ENCODE results near the gene KCMF1.

Gene KCMF1

GRCh38 chr2:85032621-85033020 lies 61.7 kb downstream of the KCMF1 start:
- DNase-seq, result no peak

DNA sequence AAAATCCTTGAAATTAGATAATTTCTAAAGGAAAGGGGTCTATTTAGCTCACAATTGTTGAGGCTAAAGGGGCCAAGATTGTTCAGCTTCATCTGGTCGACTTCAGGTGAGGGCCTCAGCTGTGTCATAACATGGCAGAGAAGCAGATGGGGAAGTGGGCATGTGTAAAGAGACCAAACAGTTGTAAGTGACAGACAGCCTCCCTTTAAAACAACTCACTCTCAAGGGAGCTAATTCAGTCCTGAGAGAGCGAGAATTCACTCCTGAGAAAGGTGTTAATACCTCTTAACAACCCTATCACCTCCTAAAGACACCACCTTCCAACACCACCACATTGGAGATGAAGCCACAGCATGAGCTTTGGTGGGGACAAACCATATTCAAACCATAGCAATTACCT lies 62.4 kb downstream of the KCMF1 start:
- DNase-seq, result no peak

GRCh38 chr2:85034158-85034557 lies 63.2 kb downstream of the KCMF1 start:
- no peak for DNase-seq

GRCh38 chr2:85037622-85038021 lies 66.7 kb downstream of the KCMF1 start:
- DNase-seq, result no peak

DNA sequence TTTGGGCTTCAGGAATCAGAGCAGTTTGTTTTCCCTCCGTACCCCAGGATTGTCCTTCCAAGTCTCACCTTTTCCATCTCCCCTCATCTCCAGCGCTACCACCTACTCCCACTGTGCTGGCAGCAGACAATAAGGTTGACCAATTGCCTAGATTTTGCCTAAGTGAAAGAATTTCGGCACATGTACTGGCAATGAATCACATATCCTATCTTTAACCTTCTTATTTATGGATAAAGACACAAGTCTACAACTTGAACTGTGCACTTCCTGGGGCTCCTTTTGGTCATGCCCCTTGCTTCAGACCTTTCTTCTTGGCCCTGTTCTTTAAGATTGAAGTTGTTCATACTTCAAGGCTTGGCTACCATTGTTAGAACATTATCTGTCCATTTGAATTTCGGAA lies 71.4 kb downstream of the KCMF1 start:
- no peak for DNase-seq

GRCh38 chr2:85048534-85048933 lies 77.6 kb downstream of the KCMF1 start:
- no peak for DNase-seq

GRCh38 chr2:85049236-85049635 lies 78.3 kb downstream of the KCMF1 start:
- DNase-seq, result no peak

GRCh38 chr2:85053802-85054201 lies 82.8 kb downstream of the KCMF1 start:
- DNase-seq, result no peak

- DNase-seq, result no peak
Observed at GRCh38 chr2:85057226-85057962, 86.4 kb downstream of the KCMF1 start.

GRCh38 chr2:85061896-85062295 lies 90.9 kb downstream of the KCMF1 start:
- DNase-seq, result no peak

DNA sequence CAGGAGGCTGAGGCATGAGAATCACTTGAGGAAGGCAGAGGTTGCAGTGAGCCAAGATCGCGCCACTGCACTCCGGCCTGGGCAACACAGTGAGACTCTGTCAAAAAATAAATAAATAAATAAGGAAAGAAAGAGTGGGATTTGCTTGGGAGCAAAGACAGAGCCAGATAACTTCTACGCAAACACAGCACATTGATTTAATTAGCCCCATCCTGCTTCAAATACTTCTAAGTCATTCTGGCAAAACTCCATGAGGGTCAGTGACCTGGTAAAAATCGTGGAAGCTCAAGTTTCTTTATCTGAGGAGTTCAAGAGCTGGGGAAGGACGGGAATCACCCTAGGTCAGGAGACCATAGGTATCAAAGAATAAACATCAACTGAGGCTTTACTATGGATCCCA lies 91.6 kb downstream of the KCMF1 start:
- no peak for DNase-seq

DNA sequence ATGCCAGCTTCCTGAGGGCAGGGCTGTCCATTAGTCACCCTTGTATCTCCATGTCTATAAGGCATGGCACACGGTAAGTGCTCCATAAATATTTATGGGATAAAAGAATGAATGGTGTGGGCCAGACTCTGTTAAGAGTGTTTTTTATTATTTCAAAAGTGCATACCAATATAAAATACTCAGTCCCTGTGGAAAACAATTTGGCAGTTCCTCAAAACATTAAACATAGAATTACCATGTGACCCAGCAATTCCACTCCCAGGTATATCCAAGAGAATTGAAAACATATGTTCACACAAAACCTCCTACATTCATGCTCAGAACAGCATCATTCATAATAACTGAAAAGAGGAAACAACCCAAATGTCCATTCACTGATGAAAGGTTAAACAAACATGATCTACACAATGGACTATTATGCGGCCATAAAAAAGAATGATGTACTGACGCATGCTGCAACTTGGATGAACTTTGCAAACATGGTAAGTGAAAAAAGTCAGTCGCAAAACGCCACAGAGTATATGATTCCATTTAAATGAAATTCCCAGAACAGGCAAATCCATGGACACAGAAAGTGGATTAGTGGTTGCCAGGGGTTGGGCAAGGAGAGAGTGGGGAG lies 93.1 kb downstream of the KCMF1 start:
- DNase-seq, result no peak

DNA sequence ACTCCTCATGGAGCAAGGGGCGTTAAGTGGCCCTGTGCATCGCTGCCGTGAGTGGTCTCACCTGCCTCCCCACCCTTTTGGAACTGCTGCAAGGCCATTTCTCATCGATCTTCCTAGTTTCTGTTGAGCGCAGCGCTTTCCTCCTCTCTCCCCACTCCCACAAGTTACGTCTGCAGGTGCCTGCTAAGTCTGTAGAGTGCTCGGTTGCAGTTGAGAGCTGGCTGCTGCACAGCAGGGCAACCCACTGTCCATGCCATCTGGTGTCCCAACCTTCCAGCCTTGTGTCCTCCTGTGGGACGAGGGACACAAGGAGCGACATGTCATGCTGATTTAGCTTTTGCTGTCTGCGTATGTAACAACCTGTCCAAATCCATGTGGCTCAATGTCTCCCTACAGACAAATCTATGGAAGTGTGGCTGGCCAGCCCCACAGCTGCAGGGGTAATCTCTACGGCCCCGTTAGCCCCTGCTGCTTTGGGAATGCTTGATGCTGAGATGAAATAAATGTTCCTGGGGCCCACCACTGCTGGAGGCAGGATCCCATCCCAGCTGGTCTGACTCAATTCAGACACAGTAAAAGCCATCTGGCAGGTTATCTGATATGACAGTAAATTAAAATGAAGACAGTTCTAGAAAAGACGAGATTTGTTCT lies 94.1 kb downstream of the KCMF1 start:
- DNase-seq, result no peak

DNA sequence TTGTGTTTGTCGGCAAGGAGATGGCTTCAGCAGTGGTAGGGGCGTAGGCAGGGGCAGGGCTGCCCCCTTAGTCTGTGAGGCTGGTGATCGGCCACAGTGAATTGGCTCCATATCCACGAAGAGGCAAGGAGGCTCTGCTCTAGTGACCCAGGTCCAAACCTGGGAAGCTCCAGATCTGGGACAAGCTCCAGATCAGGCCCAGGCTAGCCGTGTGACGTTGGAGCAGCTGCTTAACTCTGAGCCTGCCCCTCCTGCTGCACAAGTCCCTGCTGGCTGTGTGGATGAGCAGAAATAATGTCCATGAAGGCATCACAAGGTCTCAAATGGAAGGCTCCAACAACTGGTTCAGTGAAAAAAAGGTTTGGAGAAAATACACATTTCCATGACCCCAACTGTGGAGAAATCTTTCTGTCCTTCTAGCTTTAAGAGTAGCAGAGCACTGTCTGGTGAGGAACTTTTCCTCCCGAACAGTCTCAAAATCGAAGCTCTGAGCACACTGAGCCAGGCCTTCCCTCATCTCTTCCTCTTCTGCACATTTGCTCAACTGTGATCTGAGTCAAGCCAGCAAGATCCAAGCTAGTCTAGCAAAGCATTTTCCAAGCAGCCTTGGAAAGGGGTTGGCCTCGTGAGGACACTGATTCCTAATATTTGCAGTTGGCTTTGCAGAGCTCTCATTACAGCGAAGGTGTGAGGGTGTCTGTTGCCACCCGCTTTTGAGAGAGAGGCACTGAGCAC lies 95.2 kb downstream of the KCMF1 start:
- no peak for DNase-seq

- DNase-seq, result peak; percentile 14
Observed at GRCh38 chr2:85066874-85067351, 96.0 kb downstream of the KCMF1 start.

DNA sequence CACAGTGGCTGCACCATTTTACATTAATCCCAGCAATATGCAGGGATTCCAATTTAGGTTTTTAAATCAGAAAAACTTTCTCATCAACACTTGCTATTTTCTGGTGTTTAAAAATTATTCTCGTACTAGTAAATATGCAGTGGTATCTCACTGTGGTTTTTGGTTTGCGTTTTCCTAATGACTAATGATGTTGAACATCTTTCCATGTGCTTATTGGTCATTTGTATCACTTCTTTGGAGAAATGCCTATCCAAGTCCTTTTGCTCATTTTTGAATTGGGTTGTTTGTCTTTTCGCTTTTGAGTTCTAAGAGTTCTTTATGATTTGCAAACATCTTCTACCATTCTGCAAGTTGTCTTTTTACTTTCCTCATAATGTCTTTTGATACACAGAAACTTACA lies 100.1 kb downstream of the KCMF1 start:
- DNase-seq, result no peak

DNA sequence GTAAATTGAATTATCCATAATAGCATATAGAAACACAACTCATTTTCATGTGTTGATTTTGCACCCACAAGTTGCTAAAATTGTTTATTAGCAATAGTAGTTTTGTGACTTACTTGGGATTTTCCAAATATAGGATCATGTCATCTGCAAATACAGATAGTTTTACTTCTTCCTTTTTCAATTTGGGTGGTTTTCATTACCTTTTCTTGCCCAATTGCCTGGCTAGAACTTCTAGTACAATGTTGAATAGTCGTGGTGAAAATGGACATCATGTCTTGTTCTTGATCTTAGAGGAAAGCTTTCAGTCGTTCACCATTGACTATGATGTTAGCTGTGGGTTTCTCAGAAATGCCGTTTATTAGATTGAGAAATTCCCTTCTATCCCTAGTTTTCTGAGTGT lies 102.1 kb downstream of the KCMF1 start:
- DNase-seq, result no peak

GRCh38 chr2:85076618-85077274 lies 105.8 kb downstream of the KCMF1 start:
- DNase-seq, result no peak

DNA sequence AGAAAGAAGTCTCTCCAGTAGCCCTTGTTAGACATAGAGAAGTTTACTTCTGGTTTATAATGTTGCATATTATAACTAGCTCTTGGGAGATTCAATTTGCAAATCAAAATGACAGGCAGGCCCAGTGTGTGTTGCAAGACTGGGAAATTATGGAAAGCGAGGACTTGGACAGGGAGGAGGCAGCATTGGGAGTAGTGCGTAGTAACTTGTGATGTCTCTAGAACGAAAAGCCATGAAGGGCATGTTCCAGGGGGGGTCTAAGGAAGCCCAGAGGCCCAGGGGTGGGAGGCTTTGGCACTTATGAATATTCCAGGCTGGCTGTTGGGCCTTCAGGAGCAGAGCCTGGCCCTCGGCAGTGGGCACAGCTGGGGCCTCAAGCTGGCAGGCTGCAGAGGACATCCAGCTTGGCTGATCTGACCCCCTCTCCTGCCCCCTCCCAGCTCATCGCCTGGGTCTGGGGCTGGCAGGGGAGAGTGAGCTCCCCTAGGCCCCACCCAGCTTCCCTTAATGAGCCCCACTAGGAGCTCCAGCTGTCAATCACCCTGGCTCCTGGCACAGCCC lies 107.0 kb downstream of the KCMF1 start:
- DNase-seq, result no peak

- no peak for DNase-seq
Observed at GRCh38 chr2:85078536-85078935, 107.6 kb downstream of the KCMF1 start.

DNA sequence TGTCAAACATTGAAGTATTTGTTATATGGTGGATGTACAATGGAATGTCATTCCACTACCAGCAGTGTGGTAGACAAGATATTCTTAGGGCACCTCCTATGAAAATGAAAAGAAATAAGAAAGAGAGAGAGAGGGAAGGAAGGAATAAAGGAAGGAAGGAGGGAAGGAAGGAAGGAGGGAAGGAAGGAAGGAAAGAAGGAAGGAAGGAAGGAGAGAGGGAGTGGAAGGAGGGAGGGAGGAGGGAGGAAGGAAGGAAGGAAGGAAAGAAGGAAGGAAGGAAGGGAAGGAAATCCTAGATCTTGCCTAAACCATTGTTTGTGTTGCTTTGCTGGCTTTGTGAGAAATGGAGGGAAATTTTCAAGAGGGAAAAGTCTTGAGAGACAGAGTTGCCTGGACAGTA lies 112.1 kb downstream of the KCMF1 start:
- DNase-seq, result no peak

DNA sequence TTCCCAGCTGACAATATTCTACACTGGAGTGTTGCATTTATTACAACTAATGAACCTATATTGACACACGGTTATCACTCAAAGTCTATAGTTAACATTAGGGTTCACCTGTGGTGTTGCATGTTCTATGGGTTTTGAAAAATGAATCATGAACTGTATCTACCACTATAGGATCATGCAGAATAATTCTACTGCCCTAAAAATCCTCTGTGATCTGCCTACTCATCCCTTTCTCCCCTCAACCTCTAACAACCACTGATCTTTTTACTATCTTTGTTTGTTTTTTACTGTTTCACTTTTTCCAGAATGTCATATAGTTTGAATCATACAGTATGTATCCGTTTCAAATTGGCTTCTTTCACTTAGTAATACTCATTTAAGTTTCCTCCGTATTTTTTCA lies 114.6 kb downstream of the KCMF1 start:
- DNase-seq, result no peak

DNA sequence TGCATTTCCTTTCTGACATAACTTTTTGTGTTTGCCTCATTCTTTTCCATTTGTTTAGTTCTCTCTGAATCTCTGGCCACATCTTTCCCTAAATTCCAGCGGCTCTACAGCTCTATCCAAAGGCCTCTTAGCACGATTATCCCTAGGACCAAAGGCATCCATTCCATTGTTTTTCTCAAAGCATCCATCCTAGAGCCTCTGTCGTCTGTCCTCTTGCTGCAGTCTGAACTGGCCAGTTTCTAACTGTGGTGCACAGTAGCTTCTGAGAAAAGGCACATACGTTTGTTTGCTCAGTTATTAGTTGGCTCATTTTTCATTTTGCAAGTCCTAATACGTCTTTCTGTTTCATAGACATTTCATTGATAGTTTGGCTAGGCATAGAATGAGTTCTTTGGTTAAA lies 116.6 kb downstream of the KCMF1 start:
- DNase-seq, result no peak

All from NCI-H1105 (cell line).